H1 (cell line): ENCODE data around the gene SFRP5. TPM values are rescaled to one million over a fixed set of nuclear protein-coding genes. Genes with fewer than 3 reads are reported as not detected.

Source experiments
- CTCF ChIA-PET: fragments of 300-600 bp; sonication (Branson Sonifier 250); formaldehyde crosslinking; loops from one replicate; lab custom pipeline; 2021; ENCODE audit not compliant: partially characterized antibody; lab: Charles Lee
- POLR2A ChIA-PET: fragments of 300-600 bp; sonication (Branson Sonifier 250); formaldehyde crosslinking; loops from one replicate; lab custom pipeline; 2021; ENCODE audit warnings: inconsistent platforms; ENCODE audit not compliant: partially characterized antibody; lab: Charles Lee
- DNase-seq, 2 experiments: peaks; one replicate each; pipeline versions ENCODE4 v3.0.0 to v3.0.0-alpha.2; 2010 to 2022; ENCODE audit warnings: low spot score in 2 of 2, low read depth in 1 of 2, mixed read lengths in 1 of 2
- FAIRE-seq: peaks from 2 replicates; lab custom pipeline; 2011; peaks lifted over from hg19 to GRCh38; lab: Jason Lieb, UNC
- H2AFZ ChIP-seq: 2 replicates; pipeline ENCODE4 v1.8.1; 2012; ENCODE audit warnings: low read length, inconsistent platforms
- H2AK5ac ChIP-seq: 2 replicates; pipeline ENCODE4 v1.6.1; 2013; ENCODE audit warnings: low read depth, low read length
- H2BK120ac ChIP-seq: replicated peaks from 2 replicates; pipeline ENCODE3; 2013; ENCODE audit warnings: low read depth, low read length, inconsistent platforms
- H2BK12ac ChIP-seq: 2 replicates; pipeline ENCODE4 v1.6.1; 2013; ENCODE audit warnings: low read depth, low read length
- H2BK15ac ChIP-seq: 2 replicates; pipeline ENCODE4 v1.6.1; 2013; ENCODE audit warnings: low read length
- H2BK20ac ChIP-seq: 2 replicates; pipeline ENCODE4 v1.6.1; 2013; ENCODE audit warnings: low read length
- H2BK5ac ChIP-seq: 2 replicates; pipeline ENCODE4 v1.6.1; 2013; ENCODE audit warnings: low read depth, low read length
- H3K14ac ChIP-seq: 2 replicates; pipeline ENCODE4 v1.6.1; 2013; ENCODE audit warnings: inconsistent platforms; ENCODE audit not compliant: insufficient read length
- H3K18ac ChIP-seq: 2 replicates; pipeline ENCODE4 v1.6.1; 2013; ENCODE audit warnings: low read length; ENCODE audit errors: extremely low read depth
- H3K23ac ChIP-seq: 2 replicates; pipeline ENCODE4 v1.6.1; 2013; ENCODE audit warnings: inconsistent platforms; ENCODE audit not compliant: insufficient read length
- H3K23me2 ChIP-seq: 2 replicates; pipeline ENCODE4 v1.6.1; 2013; ENCODE audit warnings: low read depth, low read length
- H3K27ac ChIP-seq: 2 replicates; pipeline ENCODE4 v1.6.1; 2011; ENCODE audit warnings: low read depth, low read length, inconsistent platforms
- H3K27me3 ChIP-seq, 4 experiments: replicated peaks in 1 of 4; 1 replicate in 1 of 4; 2 replicates in 3 of 4; pipeline versions ENCODE4 v1.6.1 to v1.8.1; 2011 to 2013; ENCODE audit warnings: low read length in 3 of 4, mild to moderate bottlenecking in 3 of 4, inconsistent platforms in 2 of 4, mixed read lengths in 2 of 4, moderate library complexity in 1 of 4; ENCODE audit not compliant: control insufficient read depth in 3 of 4, insufficient read depth in 3 of 4; ENCODE audit errors: extremely low read depth in 1 of 4
- H3K36me3 ChIP-seq, 4 experiments: 2 replicates each; pipeline versions ENCODE4 v1.6.1 to v1.8.1; 2011 to 2013; ENCODE audit warnings: mild to moderate bottlenecking in 4 of 4, low read length in 3 of 4, moderate library complexity in 2 of 4, control low read depth in 1 of 4, inconsistent platforms in 1 of 4; ENCODE audit not compliant: insufficient read depth in 4 of 4, control insufficient read depth in 2 of 4
- H3K4ac ChIP-seq: replicated peaks from 2 replicates; pipeline ENCODE3; 2013; ENCODE audit warnings: low read length, low read depth, mixed read lengths, inconsistent platforms; ENCODE audit not compliant: insufficient read length
- H3K4me1 ChIP-seq, 4 experiments: replicated peaks in 1 of 4; 1 replicate in 1 of 4; 2 replicates in 3 of 4; pipeline versions ENCODE4 v1.6.1 to v1.8.1; 2011 to 2013; ENCODE audit warnings: low read length in 3 of 4, inconsistent platforms in 2 of 4, mixed read lengths in 1 of 4; ENCODE audit not compliant: insufficient read depth in 4 of 4, control insufficient read depth in 3 of 4
- H3K4me2 ChIP-seq, 2 experiments: 2 replicates each; pipeline versions ENCODE4 v1.6.1 to v1.8.1; 2011 to 2013; ENCODE audit warnings: low read depth in 2 of 2, low read length in 2 of 2, control low read depth in 1 of 2, inconsistent platforms in 1 of 2, mild to moderate bottlenecking in 1 of 2; ENCODE audit not compliant: insufficient read depth in 1 of 2
- H3K4me3 ChIP-seq, 4 experiments: fragments of 200-600, 300-600 bp in 1 of 4; sonication (generic), shearing (Covaris generic), sonication (Bioruptor Twin) in 1 of 4; 2 replicates each; pipeline versions ENCODE4 v1.5.1 to v1.8.1; 2011 to 2016; ENCODE audit warnings: low read length in 4 of 4, low read depth in 3 of 4, control low read depth in 2 of 4, inconsistent platforms in 2 of 4, mild to moderate bottlenecking in 2 of 4, mixed read lengths in 1 of 4, moderate library complexity in 1 of 4; ENCODE audit not compliant: insufficient read depth in 2 of 4; ENCODE audit errors: extremely low read depth in 1 of 4
- H3K56ac ChIP-seq: replicated peaks from 2 replicates; pipeline ENCODE3; 2013; ENCODE audit warnings: low read depth, mild to moderate bottlenecking, mixed read lengths, low read length, inconsistent platforms; ENCODE audit not compliant: insufficient read length
- H3K79me1 ChIP-seq: 2 replicates; pipeline ENCODE4 v1.6.1; 2013; ENCODE audit warnings: low read depth, low read length, control low read depth
- H3K79me2 ChIP-seq, 2 experiments: 2 replicates each; pipeline versions ENCODE4 v1.6.1 to v1.8.1; 2012 to 2013; ENCODE audit warnings: low read length in 2 of 2, mild to moderate bottlenecking in 2 of 2, inconsistent platforms in 1 of 2; ENCODE audit not compliant: insufficient read depth in 2 of 2, control insufficient read depth in 1 of 2
- H3K9ac ChIP-seq, 4 experiments: replicated peaks in 1 of 4; 1 replicate in 1 of 4; 2 replicates in 3 of 4; pipeline versions ENCODE4 v1.6.1 to v1.8.1; 2011 to 2013; ENCODE audit warnings: low read depth in 3 of 4, low read length in 3 of 4, control low read depth in 2 of 4, mild to moderate bottlenecking in 2 of 4, moderate library complexity in 2 of 4, inconsistent platforms in 1 of 4; ENCODE audit errors: extremely low read depth in 1 of 4
- H3K9me3 ChIP-seq, 2 experiments: 2 replicates each; pipeline versions ENCODE4 v1.6.1 to v1.8.1; 2012 to 2013; ENCODE audit warnings: mild to moderate bottlenecking in 2 of 2, moderate library complexity in 2 of 2, control low read depth in 1 of 2, inconsistent platforms in 1 of 2, low read depth in 1 of 2, low read length in 1 of 2, mixed read lengths in 1 of 2; ENCODE audit not compliant: insufficient read depth in 2 of 2
- H4K20me1 ChIP-seq, 2 experiments: replicated peaks in 1 of 2; 2 replicates each; pipeline versions ENCODE3 to v1.8.1; 2011 to 2013; ENCODE audit warnings: inconsistent platforms in 2 of 2, low read length in 2 of 2, mild to moderate bottlenecking in 1 of 2; ENCODE audit not compliant: insufficient read depth in 2 of 2, control insufficient read depth in 1 of 2
- H4K5ac ChIP-seq: 2 replicates; pipeline ENCODE4 v1.6.1; 2013; ENCODE audit warnings: low read length, low read depth, mixed read lengths, inconsistent platforms; ENCODE audit not compliant: insufficient read length
- H4K8ac ChIP-seq: 2 replicates; pipeline ENCODE4 v1.8.0; 2013; ENCODE audit warnings: mild to moderate bottlenecking, moderate library complexity, low read length, inconsistent platforms; ENCODE audit not compliant: insufficient read depth; ENCODE audit errors: extremely low read depth
- H4K91ac ChIP-seq: replicated peaks from 2 replicates; pipeline ENCODE3; 2013; ENCODE audit warnings: low read length, mixed read lengths, inconsistent platforms; ENCODE audit not compliant: insufficient read length
- JUN ChIP-seq: IDR thresholded peaks from 2 replicates; pipeline ENCODE4 v1.6.1; 2011; ENCODE audit warnings: low read depth, mild to moderate bottlenecking, improper control_type of control experiment, low read length
- ZNF274 ChIP-seq: IDR thresholded peaks from 2 replicates; pipeline ENCODE4 v1.7.0; 2012; ENCODE audit warnings: low read length, borderline replicate concordance; ENCODE audit errors: extremely low read depth
- WGBS, 2 experiments: shearing (Covaris generic) in 1 of 2; methylation state at CpG; one replicate each; pipeline versions ENCODE4 v1.1.6 to v1.1.7; 2013 to 2015; ENCODE audit warnings: low lambda C conversion rate in 2 of 2, mixed read lengths in 2 of 2, inconsistent platforms in 1 of 2, low coverage in 1 of 2, missing lambda C conversion rate in 1 of 2; ENCODE audit not compliant: insufficient replicate concordance in 2 of 2, insufficient coverage in 1 of 2, insufficient read length in 1 of 2; ENCODE audit errors: extremely low coverage in 1 of 2, missing lambda C conversion rate in 1 of 2; 5-methylcytosine and 5-hydroxymethylcytosine counted together
- polyA plus RNA-seq, 7 experiments: library from polyadenylated mRNA; depleted of rRNA in 3 of 7; stranded (reverse) in 5 of 7; unstranded in 2 of 7; fragments of >200 nt in 5 of 7; fragments of 200-250 nt in 2 of 7; gene quantifications; 1 replicate in 5 of 7; 2 replicates in 1 of 7; 4 replicates in 1 of 7; pipeline versions ENCODE4 v1.2.1 to v1.2.3, GENCODE V29; 2011 to 2013; ENCODE audit warnings: missing spikeins in 2 of 7, mixed read lengths in 2 of 7
- total RNA-seq: library from RNA; stranded (reverse); fragmentation: NEBNext Ultra II Directional; extraction: Animal tissue kit (Norgen Biotek cat#: 25700); gene quantifications from 2 replicates; pipeline ENCODE4 v1.2.1, GENCODE V29; 2021

The SFRP5 gene
- total and polyA plus RNA-seq, 2 of the 8 experiments (the other 6 are each of a cell fraction or from before 2014, with no cell fraction given) = 3.9 to 5.9 TPM

- H2AFZ ChIP-seq = no peak overlapping the region
- no peak overlapping the region for H2BK12ac ChIP-seq
- no peak for FAIRE-seq
- H4K20me1 ChIP-seq = no peaks in the 10 kb centered on the region
- no peak overlapping the region for H2BK120ac ChIP-seq
- no peak overlapping the region for H2BK20ac ChIP-seq
- no peak overlapping the region for H3K18ac ChIP-seq
- H3K4ac ChIP-seq = no peak overlapping the region
- ChIA-PET CTCF (interaction anchor here (0.7 to 2.2 kb wide), 3 partner anchors 12 to 56 kb away, joined by 3 to 6 read pairs (median 3); no protein-coding TSS in a partner anchor), POLR2A (no interaction called here)
- no peak overlapping the region for H3K4me3 ChIP-seq
- H4K5ac ChIP-seq = no peak overlapping the region
- H3K9ac ChIP-seq = no peak overlapping the region
- H2BK15ac ChIP-seq = no peak overlapping the region
- no peaks in the 10 kb centered on the region for H3K79me1 ChIP-seq
- H3K4me2 ChIP-seq = no peak overlapping the region
- H4K8ac ChIP-seq = no peak overlapping the region
- no peaks in the 10 kb centered on the region for H3K79me2 ChIP-seq
- H3K27ac ChIP-seq = no peak overlapping the region
- H3K23me2 ChIP-seq = no peaks in the 10 kb centered on the region
- H3K36me3 ChIP-seq = no peaks in the 10 kb centered on the region
- no peak overlapping the region for H3K56ac ChIP-seq
- no peak overlapping the region for H4K91ac ChIP-seq
- DNase-seq = no peak
- no peak overlapping the region for H3K14ac ChIP-seq
- 93% methylated on average over 3 of the region's 3 CpGs; no CpG with 5 or more reads in 1 of the 2 experiments for WGBS, 2 experiments
- H2BK5ac ChIP-seq = no peak overlapping the region
- no peaks in the 10 kb centered on the region for H3K9me3 ChIP-seq
- no peak overlapping the region for H3K23ac ChIP-seq
- H3K4me1 ChIP-seq = 0 out of 7 replicates have a peak, but pooled peaks cover 0 to 3% (median 0%) of the 10 kb centered on the region in 4 experiments
- H3K27me3 ChIP-seq = no peaks in the 10 kb centered on the region
- TF ChIP-seq ZNF274 (no peak), JUN (no peak)
- no peak overlapping the region for H2AK5ac ChIP-seq
Measured at GRCh38 chr10:97813311-97813710, 41.5 kb upstream of the SFRP5 start.
